ENCODE measurements around the gene MED27.
"Not testable (repeated sequence)": the region's sequence is repeated elsewhere in the genome, so short reads cannot be mapped to it uniquely, and the experiment has no call there.

The MED27 gene

GRCh38 chr9:131960851-131961495 is 118.7 kb downstream of the MED27 start:
- no peak for DNase-seq

GRCh38 chr9:131960311-131960710 is 119.4 kb downstream of the MED27 start:
- no peak for DNase-seq

GRCh38 chr9:131959887-131960286 is 119.8 kb downstream of the MED27 start:
- DNase-seq: no peak

GRCh38 chr9:131959056-131959455 is 120.6 kb downstream of the MED27 start:
- no peak for DNase-seq

- DNase-seq: peak; percentile 38
Measured at GRCh38 chr9:131954299-131954698, 125.4 kb downstream of the MED27 start.

GRCh38 chr9:131951905-131952304 is 127.8 kb downstream of the MED27 start:
- no peak for DNase-seq

GRCh38 chr9:131951155-131951554 is 128.5 kb downstream of the MED27 start:
- no peak for DNase-seq

- DNase-seq: no peak
Measured at GRCh38 chr9:131950487-131950886, 129.2 kb downstream of the MED27 start.

GRCh38 chr9:131946180-131946579 is 133.5 kb downstream of the MED27 start:
- DNase-seq: no peak

GRCh38 chr9:131943351-131943841 is 136.3 kb downstream of the MED27 start:
- DNase-seq: no peak

GRCh38 chr9:131942146-131942720 is 137.4 kb downstream of the MED27 start:
- no peak for DNase-seq

GRCh38 chr9:131937451-131937850 is 142.2 kb downstream of the MED27 start:
- no peak for DNase-seq

- DNase-seq: no peak
Measured at GRCh38 chr9:131936929-131937328, 142.7 kb downstream of the MED27 start.

GRCh38 chr9:131934673-131935072 is 145.0 kb downstream of the MED27 start:
- no peak for DNase-seq

- DNase-seq: no peak
Measured at GRCh38 chr9:131927091-131927490, 152.6 kb downstream of the MED27 start.

- no peak for DNase-seq
Measured at GRCh38 chr9:131926360-131926922, 153.2 kb downstream of the MED27 start.

- DNase-seq: no peak
Measured at GRCh38 chr9:131925677-131926177, 153.9 kb downstream of the MED27 start.

GRCh38 chr9:131923766-131924165 is 155.9 kb downstream of the MED27 start:
- DNase-seq: no peak

- no peak for DNase-seq
Measured at GRCh38 chr9:131923132-131923671, 156.5 kb downstream of the MED27 start.

GRCh38 chr9:131921635-131922034 is 158.0 kb downstream of the MED27 start:
- DNase-seq: not testable (repeated sequence)

- DNase-seq: no peak
Measured at GRCh38 chr9:131919216-131919615, 160.5 kb downstream of the MED27 start.

- no peak for DNase-seq
Measured at GRCh38 chr9:131918481-131918880, 161.2 kb downstream of the MED27 start.

- no peak for DNase-seq
Measured at GRCh38 chr9:131917009-131917408, 162.7 kb downstream of the MED27 start.

GRCh38 chr9:131915181-131915580 is 164.5 kb downstream of the MED27 start:
- DNase-seq: no peak

Measured in NCI-H1105 treated with DMSO at 0.1 percent for 48 hours (cell line).